Femur (tissue), 1 donor: Measurements from ENCODE around the gene GNAO1.

Source experiments
- DNase-seq: peaks from one replicate; pipeline ENCODE4 v3.0.0-alpha.2; 2017

GNAO1 gene

GRCh38 chr16:56353054-56353921 lies 162.0 kb downstream of the GNAO1 start:
- DNase-seq, result peak; percentile 13

DNA sequence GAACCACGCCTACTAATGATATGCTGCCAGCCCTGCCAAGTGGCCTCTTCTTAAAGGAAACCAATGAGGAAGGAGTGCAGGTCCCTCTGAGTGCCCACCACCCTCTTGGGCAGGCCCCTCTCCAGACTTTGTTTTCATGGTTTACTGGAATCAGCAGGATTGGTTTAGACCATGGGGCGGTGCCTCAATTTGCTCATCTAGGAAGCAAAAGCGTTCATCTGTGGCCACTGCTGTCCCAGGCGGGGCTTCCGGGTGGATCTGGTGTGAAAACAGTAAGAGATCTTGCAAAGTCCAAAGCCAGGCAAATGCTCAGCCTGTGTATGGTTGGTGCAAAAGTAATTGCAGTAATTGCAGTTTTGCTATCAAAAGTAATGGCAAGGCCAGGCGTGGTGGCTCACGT lies 162.7 kb downstream of the GNAO1 start:
- peak; percentile 4 for DNase-seq

DNA sequence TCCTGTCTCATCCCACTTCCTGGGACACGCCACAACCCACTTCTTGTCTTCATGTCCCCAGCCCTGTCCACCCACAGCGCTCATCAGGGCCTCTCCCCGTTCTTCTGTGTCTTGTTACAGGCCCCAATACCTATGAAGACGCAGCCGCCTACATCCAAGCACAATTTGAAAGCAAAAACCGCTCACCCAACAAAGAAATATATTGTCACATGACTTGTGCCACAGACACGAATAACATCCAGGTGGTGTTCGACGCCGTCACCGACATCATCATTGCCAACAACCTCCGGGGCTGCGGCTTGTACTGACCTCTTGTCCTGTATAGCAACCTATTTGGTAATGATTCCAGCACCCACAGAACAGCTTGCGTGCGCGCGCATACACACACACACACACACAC lies 163.5 kb downstream of the GNAO1 start:
- DNase-seq, result peak; percentile 9

DNA sequence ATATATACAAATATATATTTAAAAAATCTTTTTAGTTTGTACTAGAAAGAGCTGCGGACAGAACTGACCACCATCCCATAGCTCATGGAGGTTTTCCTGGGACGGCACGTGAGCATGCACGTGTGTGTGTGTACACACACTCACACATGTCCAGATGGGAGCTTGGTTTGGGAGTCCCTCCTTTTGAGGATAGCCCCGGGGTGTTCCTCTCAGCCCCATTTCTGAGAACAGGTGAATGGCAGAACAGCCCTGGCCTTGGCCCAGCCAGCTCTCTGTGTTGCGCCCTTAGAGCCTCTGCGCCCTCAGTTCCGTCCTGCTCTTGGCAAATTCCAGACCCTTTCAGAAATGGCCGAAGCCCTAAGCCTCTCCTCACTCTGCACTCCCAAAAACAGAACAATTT lies 163.9 kb downstream of the GNAO1 start:
- DNase-seq, result peak; percentile 19

DNA sequence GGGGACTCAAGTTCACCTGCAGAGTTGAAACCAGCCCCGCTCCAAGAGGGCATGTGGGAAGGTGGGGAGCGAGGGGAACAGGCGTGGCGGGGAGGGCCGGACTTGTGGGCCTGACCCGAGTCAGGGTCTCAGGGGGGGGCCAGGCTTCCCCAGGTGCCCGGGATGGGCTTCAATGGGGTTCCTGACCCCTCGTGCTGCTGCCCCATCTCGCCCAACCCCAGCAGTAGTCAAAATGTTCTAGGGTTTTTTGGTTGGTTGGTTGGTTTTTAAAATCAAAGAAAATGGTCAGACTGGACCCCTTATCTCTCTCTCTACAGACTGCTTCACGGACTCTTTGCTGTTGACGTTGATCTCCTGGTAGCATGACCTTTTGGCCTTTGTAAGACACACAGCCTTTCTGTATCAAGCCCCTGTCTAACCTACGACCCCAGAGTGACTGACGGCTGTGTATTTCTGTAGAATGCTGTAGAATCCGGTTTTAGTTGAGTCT lies 164.5 kb downstream of the GNAO1 start:
- DNase-seq, result peak; percentile 16

- DNase-seq, result peak; percentile 88
Measured at GRCh38 chr16:56356276-56357240, 165.3 kb downstream of the GNAO1 start.

DNA sequence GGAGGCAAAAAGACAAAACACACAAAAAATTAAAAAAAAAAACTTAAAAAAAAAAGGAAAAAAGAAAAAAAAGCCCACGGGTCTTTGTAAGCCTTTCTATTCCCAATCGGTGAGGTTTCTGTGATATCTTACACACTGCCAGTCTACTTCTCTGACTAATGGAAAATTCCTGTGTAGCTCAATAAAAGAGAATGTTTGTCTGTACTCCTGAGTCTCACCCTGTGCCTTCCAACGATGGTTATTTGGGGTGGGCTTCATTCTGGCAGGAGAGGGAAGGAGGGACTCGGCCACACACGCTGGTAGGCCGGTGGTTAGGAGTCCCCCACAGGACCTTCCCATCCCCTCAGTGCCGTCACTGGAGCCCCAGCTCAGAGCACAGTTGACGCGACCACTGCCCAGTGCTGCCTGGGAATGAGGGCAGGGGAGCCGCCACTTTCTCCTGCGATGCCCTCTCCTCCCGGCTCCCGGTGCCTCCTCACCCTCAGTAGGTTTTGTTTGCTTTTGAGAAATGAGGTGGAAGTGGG lies 166.0 kb downstream of the GNAO1 start:
- DNase-seq, result peak; percentile 43

GRCh38 chr16:56357765-56358322 lies 166.6 kb downstream of the GNAO1 start:
- DNase-seq, result no peak

GRCh38 chr16:56360117-56361008 lies 169.1 kb downstream of the GNAO1 start:
- DNase-seq, result no peak

DNA sequence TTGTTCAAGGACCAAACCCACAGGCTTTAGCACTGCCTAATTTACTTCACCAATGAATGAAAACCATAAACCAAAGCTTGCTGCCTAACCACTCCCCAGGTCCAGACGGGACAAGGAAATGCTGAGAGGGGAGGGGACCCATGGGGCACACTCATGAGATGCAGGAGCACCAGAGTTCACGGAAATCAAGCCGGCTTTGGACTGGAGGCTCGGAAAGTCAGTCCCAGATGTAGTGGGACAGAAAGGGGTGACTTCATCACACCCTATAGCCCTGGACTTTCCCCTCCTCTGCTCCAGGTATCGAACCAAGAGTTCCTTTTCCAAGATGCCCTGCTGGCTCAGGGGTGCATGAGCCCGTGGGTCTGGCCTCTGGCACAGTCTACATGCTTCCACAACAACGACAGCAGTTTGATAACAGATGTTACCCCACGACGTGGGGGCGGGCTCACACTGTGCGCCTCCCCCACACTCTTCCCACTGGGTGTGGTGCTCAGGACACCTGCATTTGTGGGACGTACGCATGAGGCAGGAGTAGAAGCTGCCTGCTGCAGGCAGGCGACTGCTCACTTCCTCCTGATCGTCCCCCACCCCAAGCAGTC lies 170.9 kb downstream of the GNAO1 start:
- no peak for DNase-seq

GRCh38 chr16:56362706-56363105 lies 171.4 kb downstream of the GNAO1 start:
- DNase-seq, result no peak

DNA sequence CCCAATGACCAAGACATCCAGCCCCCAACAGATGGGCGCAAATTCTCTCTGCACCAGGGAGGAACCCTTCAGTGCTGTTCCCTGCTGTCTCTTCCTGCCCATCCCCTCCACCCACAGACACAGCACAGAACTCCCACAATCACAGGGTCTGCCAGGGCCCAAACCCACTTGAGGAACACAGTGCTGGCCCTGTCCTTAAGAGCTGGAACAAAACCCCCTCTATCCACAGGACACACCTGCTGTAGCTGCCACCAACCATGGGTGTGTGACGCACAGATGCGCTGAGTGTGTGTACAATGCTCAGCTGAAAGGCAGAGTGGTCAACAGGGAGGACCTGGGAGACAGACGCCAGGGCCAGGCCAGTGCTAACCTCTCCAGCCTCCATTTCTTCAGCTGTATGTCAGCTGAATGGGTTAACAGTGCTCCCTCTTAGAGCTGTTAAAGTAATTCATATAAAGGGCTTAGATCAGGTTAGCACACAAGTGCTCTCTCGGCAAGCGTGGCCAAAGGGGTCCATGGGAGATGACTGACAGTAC lies 172.0 kb downstream of the GNAO1 start:
- DNase-seq, result no peak

GRCh38 chr16:56363781-56364565 lies 172.7 kb downstream of the GNAO1 start:
- DNase-seq, result no peak

DNA sequence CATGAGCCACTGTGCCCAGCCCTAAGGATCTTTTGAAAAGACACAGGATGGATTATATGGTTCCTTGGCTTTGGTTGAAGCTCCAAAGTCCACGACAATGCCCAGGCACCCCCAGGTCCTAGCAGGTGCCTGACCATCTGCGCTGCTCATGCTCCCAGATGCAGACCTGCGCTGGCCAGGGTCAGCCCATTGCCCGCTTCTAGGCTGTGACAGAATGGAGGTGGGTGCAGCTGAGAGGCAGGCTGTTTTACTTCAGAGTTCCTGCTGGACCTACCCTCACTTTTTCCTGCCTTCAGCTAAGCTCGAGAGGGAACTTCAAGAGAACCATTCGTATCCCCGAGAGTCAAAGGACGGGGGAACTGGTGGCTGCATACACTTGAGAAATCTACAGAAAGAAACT lies 173.6 kb downstream of the GNAO1 start:
- DNase-seq, result no peak

DNA sequence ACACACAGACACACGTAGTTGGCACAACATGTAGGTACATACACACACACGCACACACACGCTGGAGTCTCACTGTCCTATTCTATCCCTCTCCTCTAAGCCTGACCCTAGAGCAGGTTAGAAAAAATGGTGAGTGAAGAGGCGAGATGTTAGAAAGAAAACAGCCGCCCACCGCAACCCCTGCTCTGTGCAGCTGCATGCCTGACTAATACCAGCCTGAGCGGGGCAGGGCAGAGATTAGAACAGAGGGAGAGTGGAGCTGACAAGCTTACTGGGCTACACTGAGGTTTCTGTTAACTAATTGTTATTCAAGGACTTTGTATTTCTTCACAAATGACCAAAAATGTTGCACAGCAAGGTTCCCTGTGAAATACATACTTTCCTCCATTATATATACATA lies 174.3 kb downstream of the GNAO1 start:
- DNase-seq, result no peak

DNA sequence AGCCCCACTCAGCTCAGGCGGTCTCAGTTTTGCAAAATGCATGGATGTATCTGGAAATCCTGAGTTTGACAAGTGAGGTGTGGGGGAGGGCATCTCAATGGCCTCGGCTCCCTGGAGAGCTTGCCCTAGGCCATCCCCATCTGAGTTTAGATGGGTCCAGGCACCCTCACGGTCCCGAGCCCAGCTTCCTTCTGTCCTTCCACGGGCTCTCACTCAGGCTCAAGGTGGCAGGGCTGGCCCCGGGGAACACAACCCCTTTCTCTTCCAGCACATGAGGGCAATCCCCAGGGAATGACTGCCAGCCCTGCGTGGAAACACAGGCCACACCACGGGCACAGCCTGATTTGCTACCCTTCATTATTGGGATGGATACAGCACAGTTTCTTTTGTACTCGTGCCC lies 175.7 kb downstream of the GNAO1 start:
- no peak for DNase-seq

DNA sequence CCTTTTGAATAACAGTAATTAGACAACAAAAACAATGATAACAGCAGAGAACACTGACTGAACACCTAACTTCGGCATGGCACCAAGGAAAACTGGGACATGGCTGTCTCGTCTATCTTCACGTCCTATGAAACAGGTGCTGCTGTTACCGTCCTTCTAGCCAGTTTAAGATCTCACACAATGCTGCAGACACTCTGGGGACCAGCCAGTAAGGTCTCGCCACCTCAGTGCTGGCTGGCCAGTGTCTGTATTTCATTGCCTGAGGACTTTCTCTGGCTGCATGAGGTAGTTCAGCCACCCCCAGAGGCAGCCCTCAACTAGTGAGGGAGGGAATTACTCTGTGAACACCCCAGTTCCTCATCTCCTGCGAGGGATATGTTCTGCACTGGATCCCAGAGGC lies 176.5 kb downstream of the GNAO1 start:
- no peak for DNase-seq

GRCh38 chr16:56368545-56368944 lies 177.3 kb downstream of the GNAO1 start:
- DNase-seq, result no peak

DNA sequence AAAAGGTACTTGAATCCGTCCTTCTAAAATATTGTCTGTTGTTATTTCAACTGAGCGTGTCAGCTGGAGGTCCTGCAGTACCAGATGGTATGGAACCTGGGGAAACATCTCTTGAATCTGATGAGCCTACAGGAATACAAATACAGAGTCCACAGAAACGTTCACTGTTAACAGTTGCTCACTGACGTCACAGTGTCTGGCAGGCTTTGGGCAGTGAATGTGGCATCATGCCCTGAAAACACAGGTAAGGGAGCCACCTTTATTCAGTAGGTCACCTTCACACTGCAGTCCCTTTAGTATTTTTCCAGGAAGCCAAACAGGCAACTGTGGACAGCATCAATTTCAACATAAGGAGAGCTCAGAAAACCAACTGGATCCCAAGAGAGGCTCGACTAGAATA lies 177.9 kb downstream of the GNAO1 start:
- DNase-seq, result no peak

DNA sequence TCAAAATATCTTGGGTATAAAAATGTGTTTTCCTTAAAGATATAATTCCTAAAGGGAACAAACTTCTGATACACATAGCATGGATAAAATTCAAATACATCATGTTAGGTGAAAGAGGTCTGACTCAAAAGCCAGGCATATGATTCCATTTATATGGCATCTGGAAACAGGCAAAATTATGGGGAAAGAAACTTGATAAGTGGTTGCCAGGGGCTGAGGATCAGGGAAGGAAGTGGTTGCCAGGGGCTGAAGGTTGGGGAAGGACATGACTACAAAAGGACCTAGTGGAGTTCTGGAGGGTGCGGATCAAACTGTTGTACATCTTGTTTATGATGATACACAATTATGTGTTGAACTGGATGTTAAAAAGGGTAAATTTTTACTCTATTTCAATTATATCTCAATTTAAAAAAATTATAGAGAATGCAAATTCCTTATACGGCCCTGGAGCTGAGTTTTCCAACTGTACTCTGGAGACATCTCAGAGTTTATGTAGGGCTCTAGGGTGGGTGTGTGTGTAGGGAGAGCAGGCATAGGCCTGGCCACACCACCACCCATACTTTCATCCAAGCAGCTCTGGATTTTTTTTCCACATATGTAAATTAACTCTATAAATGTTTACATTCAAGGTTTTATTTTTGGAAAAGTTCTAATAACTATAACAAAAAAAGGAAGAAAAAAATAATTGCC lies 179.0 kb downstream of the GNAO1 start:
- no peak for DNase-seq
